Stimulated activated CD4-positive, alpha-beta T cell treated with anti-CD3 and anti-CD28 coated beads, Interleukin-12 subunit alpha, Interleukin-12 subunit beta, amount 100 ng/mL, for 48 hours (primary cell): ENCODE results near the gene PKD2.
"Not testable (repeated sequence)": the region's sequence is repeated elsewhere in the genome, so short reads cannot be mapped to it uniquely, and the experiment has no call there.

ENCODE experiments used
- DNase-seq, 3 donors: peaks; one replicate each; pipeline ENCODE4 v3.0.0-alpha.2; 2020; ENCODE audit warnings: low read depth in 2 of 3, low spot score in 1 of 3

The PKD2 gene

GRCh38 chr4:88063634-88064296 is 56.3 kb downstream of the PKD2 start:
- no peak for DNase-seq

DNA sequence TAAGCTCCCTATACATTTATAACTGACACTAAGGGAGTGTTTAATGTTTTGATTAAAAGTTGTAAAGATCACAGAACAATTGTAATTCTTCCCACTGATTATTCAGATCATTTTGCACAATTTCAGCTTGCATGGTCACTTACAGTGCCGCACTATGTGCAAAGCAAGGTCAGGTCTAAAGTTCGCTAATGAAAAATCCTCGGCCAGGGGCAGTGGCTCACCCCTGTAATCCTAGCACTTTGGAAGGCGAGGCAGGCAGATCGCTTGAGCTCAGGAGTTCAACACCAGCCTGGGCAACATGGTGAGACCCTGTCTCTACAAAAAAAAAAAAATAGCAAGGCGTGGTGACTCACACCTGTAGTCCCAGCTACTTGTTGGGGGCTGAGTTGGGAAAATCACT is 57.0 kb downstream of the PKD2 start:
- DNase-seq, result no peak

DNA sequence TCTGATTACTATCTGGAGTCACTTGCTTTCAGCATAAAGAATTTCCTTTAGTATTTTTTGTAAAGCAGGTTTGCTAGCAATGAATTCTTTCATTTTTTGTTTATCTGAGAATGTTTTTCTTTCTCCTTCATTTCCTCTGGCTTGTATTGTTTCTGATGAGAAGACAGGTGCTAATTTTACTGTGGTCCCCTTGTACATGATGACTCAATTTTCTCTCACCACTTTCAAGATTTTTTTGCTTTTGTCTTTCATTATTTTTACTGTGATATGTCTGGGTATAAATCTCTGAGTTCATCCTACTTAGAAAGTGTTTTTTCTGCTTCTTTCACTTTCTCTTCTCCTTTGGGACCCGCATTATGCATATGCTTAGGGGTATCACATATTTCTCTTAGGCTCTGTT is 62.6 kb downstream of the PKD2 start:
- DNase-seq, result no peak

- no peak for DNase-seq
These were observed 67.9 kb downstream of the PKD2 start for GRCh38 chr4:88075336-88075735.

DNA sequence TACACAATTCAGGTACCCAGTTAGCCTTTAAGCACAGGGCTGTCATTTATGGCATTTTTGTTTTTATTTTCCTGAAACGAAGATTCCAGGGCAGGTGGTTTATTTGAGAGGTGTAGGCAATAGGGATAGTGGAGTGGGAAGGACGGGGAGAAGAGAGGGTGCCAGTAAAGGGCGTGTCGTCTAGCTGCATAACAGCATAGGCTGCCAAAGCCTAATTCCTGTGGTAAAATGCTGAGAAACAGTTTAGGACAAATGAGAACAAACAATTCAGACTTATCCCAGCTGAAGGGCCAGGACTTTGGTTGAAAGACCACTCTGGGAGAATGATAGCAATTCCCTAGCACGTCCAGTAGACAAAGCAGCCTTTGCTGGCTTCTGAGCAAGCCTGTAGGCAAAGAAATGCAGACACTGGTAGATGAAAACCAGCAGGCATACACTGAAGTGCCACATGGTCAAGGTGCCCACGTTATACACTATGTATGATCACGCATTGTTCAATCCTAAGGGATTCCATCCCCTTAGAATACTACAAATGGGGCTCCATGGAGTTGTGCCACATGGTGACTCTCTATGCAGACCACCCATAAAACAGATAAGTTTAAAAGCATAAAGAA is 70.6 kb downstream of the PKD2 start:
- DNase-seq, result no peak

DNA sequence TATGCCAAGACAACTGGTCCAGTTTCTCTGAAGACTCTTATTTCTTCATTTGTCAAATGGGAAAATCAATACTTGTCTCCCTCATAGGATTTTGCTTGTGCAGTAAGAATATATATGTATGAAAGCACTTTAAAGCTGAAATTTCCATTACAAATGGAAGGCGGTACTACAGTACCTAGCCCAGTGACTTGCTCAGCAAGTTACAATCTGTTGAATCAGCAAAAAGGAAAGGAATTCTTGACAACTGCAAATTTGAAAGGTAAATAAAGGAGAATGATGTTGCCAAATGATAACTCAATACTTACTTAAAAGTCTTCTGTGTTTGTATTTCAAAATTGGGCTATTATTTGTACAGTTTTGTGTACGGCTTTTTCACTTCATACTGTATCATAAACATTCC is 71.1 kb downstream of the PKD2 start:
- no peak for DNase-seq

DNA sequence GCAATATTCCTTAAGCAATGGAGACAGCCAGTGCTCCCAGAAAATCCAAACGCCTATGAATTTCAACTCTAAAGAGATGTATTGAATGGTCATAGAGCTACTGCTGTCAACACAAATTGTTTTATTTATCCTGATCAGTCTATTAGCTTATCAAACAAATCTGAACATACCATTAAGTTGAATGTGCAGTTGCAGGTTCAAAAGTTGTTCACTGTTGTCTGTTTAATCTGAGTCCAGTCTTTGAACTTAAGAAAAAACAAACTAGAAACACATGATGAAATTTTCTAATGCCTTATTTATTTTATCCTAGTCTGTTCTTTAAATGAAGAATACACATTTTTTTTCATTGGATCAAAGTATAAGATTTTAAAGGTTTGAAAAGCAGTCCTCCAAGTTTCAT is 73.2 kb downstream of the PKD2 start:
- no peak for DNase-seq

- DNase-seq, result no peak
These were observed 79.6 kb downstream of the PKD2 start for GRCh38 chr4:88087004-88087403.

DNA sequence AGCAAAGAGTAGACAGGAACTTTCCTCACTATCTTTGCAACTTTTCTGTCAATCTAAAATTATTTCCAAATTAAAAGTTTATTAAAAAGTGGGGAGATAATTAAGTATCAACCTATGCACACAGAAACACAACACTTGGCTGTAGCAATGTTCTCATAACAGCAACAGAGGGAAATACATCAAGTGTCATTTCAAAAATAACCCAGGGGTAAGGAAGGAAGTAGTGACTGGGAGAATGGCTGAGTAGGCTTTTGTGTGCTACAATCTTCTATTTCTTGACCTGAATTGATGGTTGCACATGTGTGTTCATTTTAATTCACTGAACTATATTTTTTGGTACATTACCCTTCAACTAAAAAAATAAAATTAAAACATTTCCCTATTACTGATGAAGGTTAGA is 83.5 kb downstream of the PKD2 start:
- no peak for DNase-seq

DNA sequence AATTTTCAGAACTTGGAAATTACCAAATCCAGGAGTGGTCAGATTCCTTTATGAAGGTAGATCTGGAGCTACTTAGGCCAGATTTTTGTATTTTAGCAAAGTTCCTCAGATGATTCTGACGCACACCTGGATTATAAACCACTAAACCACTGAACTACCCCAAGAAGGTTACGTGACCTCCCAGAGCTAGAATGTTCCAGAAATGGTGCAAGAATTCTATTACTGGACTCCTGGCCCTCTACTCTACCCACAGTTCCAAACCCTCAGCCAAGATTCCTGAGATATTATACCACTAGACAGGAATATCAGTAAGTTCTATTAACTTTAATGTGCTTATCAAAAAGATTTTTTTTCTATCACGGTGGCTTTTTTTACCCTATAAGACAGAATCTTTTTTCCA is 83.9 kb downstream of the PKD2 start:
- no peak for DNase-seq

- DNase-seq, result no peak
These were observed 86.4 kb downstream of the PKD2 start for GRCh38 chr4:88093874-88094273.

- no peak for DNase-seq
These were observed 89.9 kb downstream of the PKD2 start for GRCh38 chr4:88097301-88097700.

DNA sequence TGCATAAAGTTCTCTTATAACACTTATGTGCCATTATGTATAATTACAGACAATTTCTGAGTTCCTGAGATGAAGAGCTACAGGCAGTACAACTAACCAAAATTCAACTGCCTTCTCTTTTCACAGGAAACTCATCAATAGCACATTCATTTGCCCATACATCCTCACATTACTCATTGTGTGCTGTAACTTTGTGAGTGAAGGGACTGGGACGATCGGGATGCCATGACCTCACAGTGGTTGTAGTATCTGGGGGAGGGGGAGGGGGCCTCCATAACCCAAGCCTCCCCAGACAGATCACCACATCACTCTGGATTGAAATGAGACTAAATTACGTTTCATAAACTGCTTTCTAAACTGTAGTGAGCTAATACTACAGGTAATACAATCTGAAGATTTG is 90.3 kb downstream of the PKD2 start:
- no peak for DNase-seq

- no peak for DNase-seq
These were observed 91.7 kb downstream of the PKD2 start for GRCh38 chr4:88098993-88099752.

- DNase-seq, result no peak
These were observed 93.7 kb downstream of the PKD2 start for GRCh38 chr4:88101165-88101564.

- DNase-seq, result no peak
These were observed 94.6 kb downstream of the PKD2 start for GRCh38 chr4:88102026-88102425.

GRCh38 chr4:88104902-88105610 is 97.6 kb downstream of the PKD2 start:
- no peak for DNase-seq

- DNase-seq, result no peak
These were observed 98.8 kb downstream of the PKD2 start for GRCh38 chr4:88106205-88106604.

DNA sequence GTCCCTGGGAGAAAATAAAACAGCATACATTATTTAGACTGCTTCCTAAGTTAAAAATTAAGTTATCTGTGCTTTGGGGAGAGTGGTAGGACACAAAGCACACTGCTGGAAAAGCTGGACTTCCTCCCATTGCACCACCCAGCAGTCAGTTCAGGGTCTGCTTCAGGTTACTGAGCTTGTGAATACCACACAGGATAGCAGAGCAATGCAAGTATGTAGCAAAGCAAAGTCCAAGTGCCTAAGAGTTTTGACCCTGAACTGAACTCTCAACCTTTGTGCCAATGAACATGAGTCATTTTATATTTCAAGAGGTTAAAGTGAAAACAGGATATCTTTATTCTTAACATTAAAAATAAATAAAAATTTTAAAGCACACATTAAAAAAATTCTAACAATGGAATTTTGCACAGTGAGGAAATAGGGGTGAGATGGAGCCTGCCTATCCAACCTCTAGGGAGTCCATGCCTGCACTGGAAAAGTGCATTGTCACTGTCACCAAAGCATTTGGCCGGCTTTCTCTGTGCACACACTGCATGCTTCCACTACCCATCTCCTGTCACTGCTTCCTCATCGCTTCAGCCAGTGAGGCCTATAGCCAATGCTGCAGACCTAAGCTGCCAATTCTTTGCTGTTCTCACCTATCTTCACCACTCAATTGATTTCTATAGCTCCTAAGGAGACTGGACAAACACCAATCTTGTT is 100.1 kb downstream of the PKD2 start:
- no peak for DNase-seq

DNA sequence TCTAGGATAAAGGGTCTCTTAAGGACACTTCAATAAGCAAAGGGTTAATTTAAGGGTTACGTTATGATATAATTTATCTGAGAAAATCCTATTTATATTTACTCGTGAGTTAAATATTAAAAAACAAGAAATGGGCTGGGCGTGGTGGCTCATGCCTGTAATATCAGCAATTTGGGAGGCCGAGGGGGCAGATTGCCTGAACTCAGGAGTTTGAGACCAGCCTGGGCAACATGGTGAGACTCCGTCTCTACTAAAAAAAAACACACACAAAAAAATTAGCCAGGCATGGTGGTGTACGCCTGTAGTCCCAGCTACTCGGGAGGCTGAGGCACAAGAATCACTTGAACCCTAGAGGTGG is 100.7 kb downstream of the PKD2 start:
- not testable (repeated sequence) for DNase-seq

DNA sequence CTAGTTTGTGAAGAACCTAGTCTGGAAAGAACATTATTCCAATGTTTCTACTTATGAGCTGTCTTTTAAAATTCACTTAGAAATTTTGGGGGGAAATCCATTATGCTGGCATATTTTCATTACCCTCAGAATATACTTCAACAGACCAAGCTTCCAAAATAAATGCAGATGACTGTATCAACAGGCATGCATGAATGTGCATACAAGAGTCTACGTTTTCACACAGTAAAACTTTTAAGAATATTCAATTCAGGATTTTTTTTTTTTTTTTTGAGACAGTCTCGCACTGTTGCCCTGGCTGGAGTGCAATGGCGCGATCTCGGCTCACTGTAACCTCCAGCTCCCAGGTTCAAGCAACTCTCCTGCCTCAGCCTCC is 101.3 kb downstream of the PKD2 start:
- no peak for DNase-seq
